Left lung (tissue), 10 donors: ENCODE results near the gene CHI3L1. TPM values are rescaled to one million over a fixed set of nuclear protein-coding genes. Genes with fewer than 3 reads are reported as not detected.

Source experiments
- ATAC-seq: fragments of 200-7000 bp; cut with Tn5 transposase; one replicate; pipeline ENCODE4 v1.9.1; 2020; ENCODE audit warnings: moderate library complexity
- DNase-seq, 4 donors: peaks; one replicate each; pipeline ENCODE4 v3.0.0-alpha.2; 2013 to 2020
- H3K27ac ChIP-seq, 2 donors: fragments of 200-600 bp; sonication (generic) in 1 of 2; one replicate each; pipeline versions ENCODE4 v1.5.0 to v1.8.0; 2020 to 2021
- H3K27me3 ChIP-seq, 2 donors: fragments of 200-600 bp; sonication (generic) in 1 of 2; one replicate each; pipeline versions ENCODE4 v1.5.0 to v1.8.0; 2020 to 2021
- H3K36me3 ChIP-seq, 2 donors: fragments of 200-600 bp; sonication (generic) in 1 of 2; one replicate each; pipeline versions ENCODE4 v1.5.0 to v1.8.0; 2020 to 2021
- H3K4me1 ChIP-seq, 2 donors: fragments of 200-600 bp; one replicate each; pipeline ENCODE4 v1.8.0; 2021
- H3K4me3 ChIP-seq, 2 donors: fragments of 200-600 bp; sonication (generic) in 1 of 2; one replicate each; pipeline versions ENCODE4 v1.5.0 to v1.8.0; 2020 to 2021; ENCODE audit warnings: mild to moderate bottlenecking in 1 of 2
- H3K9me3 ChIP-seq, 2 donors: fragments of 200-600 bp; sonication (generic) in 1 of 2; one replicate each; pipeline versions ENCODE4 v1.5.0 to v1.8.0; 2020 to 2021
- intact Hi-C, 2 donors: fragments of 100-400 bp; cut with DNase I; formaldehyde crosslinking; loops; one replicate each; pipeline versions ENCODE4 v1.11.2 to v1.14.2; 2022
- polyA plus RNA-seq, 6 donors: library from polyadenylated mRNA; unstranded; fragments of 120-200 nt; gene quantifications; one replicate each; pipeline ENCODE4 v1.2.1, GENCODE V29; 2013; ENCODE audit not compliant: insufficient read length in 6 of 6
- total RNA-seq, 2 donors: library from RNA; stranded (reverse); fragmentation: NEBNext Ultra II Directional; extraction: Animal tissue kit (Norgen Biotek cat#: 25700); gene quantifications; one replicate each; pipeline ENCODE4 v1.2.1, GENCODE V29; 2021
- TF ChIP-seq, protein P1 (sequence below), 2 donors: fragments of 200-600 bp; sonication (generic) in 1 of 2; IDR thresholded peaks; one replicate each; pipeline versions ENCODE4 v1.5.0 to v1.8.0; 2021; ENCODE audit warnings: antibody characterized with exemption in 2 of 2
- donor health status: DM: no; HTN: yes; CAD: no.
- donor health status: DM: no; HTN: no; CAD: no.

CHI3L1 gene
- total and polyA plus RNA-seq, 8 donors: 0.44 to 74.9 (median 1.3) TPM

GRCh38 chr1:203151362-203152157, 34.9 kb downstream of the CHI3L1 start:
- TF ChIP-seq, protein P1, sequence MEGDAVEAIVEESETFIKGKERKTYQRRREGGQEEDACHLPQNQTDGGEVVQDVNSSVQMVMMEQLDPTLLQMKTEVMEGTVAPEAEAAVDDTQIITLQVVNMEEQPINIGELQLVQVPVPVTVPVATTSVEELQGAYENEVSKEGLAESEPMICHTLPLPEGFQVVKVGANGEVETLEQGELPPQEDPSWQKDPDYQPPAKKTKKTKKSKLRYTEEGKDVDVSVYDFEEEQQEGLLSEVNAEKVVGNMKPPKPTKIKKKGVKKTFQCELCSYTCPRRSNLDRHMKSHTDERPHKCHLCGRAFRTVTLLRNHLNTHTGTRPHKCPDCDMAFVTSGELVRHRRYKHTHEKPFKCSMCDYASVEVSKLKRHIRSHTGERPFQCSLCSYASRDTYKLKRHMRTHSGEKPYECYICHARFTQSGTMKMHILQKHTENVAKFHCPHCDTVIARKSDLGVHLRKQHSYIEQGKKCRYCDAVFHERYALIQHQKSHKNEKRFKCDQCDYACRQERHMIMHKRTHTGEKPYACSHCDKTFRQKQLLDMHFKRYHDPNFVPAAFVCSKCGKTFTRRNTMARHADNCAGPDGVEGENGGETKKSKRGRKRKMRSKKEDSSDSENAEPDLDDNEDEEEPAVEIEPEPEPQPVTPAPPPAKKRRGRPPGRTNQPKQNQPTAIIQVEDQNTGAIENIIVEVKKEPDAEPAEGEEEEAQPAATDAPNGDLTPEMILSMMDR (IDR thresholded peaks at IDR 0.05): no peak
- H3K9me3 ChIP-seq: no peaks in the 10 kb centered on the region
- no peak overlapping the region for H3K27ac ChIP-seq
- intact Hi-C loops: no loop called here
- no peaks in the 10 kb centered on the region for H3K36me3 ChIP-seq
- ATAC-seq (no peak), DNase-seq (no peak)
- peaks cover 0 to 5% of the 10 kb centered on the region in 2 donors for H3K27me3 ChIP-seq
- peaks cover 7 to 13% of the 10 kb centered on the region in 2 donors for H3K4me1 ChIP-seq
- H3K4me3 ChIP-seq: no peak overlapping the region

- Histone ChIP-seq H3K27me3 (peaks cover 0 to 5% of the 10 kb centered on the region in 2 donors), H3K27ac (no peak overlapping the region), H3K4me3 (no peak overlapping the region), H3K36me3 (no peaks in the 10 kb centered on the region), H3K4me1 (peaks cover 7 to 13% of the 10 kb centered on the region in 2 donors), H3K9me3 (no peaks in the 10 kb centered on the region)
- TF ChIP-seq, protein P1 (IDR thresholded peaks at IDR 0.05): no peak
- intact Hi-C loops: no loop called here
- DNase-seq: no peak
- no peak for ATAC-seq
Measured at GRCh38 chr1:203150511-203151297, 35.8 kb downstream of the CHI3L1 start.

- intact Hi-C loops: no loop called here
- peaks cover 7 to 9% of the 10 kb centered on the region in 2 donors for H3K4me1 ChIP-seq
- H3K9me3 ChIP-seq: no peaks in the 10 kb centered on the region
- no peak overlapping the region for H3K27ac ChIP-seq
- H3K27me3 ChIP-seq: peaks cover 0 to under 1% of the 10 kb centered on the region in 2 donors
- ATAC-seq (no peak), DNase-seq (no peak)
- H3K36me3 ChIP-seq: no peaks in the 10 kb centered on the region
- TF ChIP-seq, protein P1 (IDR thresholded peaks at IDR 0.05): no peak
- H3K4me3 ChIP-seq: no peak overlapping the region
Measured at GRCh38 chr1:203149188-203149840, 37.2 kb downstream of the CHI3L1 start.

GRCh38 chr1:203148579-203148978, 37.9 kb downstream of the CHI3L1 start:
- Histone ChIP-seq H3K27me3 (no peaks in the 10 kb centered on the region), H3K9me3 (no peaks in the 10 kb centered on the region), H3K36me3 (no peaks in the 10 kb centered on the region), H3K4me1 (peaks cover 2% of the 10 kb centered on the region in 2 donors), H3K4me3 (no peak overlapping the region), H3K27ac (no peak overlapping the region)
- DNase-seq: no peak
- no peak for ATAC-seq
- TF ChIP-seq, protein P1 (IDR thresholded peaks at IDR 0.05): no peak
- intact Hi-C loops: no loop called here

- TF ChIP-seq, protein P1 (IDR thresholded peaks at IDR 0.05): peak in 1 of 2 donors; percentile 23
- no peaks in the 10 kb centered on the region for H3K4me1 ChIP-seq
- ATAC-seq: no peak
Measured at GRCh38 chr1:203148127-203148526, 38.4 kb downstream of the CHI3L1 start.

More at GRCh38 chr1:203148127-203148526, 38.4 kb downstream of the CHI3L1 start:
- H3K4me3 ChIP-seq: no peak overlapping the region
- H3K27ac ChIP-seq: no peak overlapping the region
- H3K36me3 ChIP-seq: no peaks in the 10 kb centered on the region
- H3K9me3 ChIP-seq: no peaks in the 10 kb centered on the region
- DNase-seq: no peak
- H3K27me3 ChIP-seq: no peaks in the 10 kb centered on the region
- intact Hi-C loops: no loop called here
